HL-60 (cell line): Measurements from ENCODE around the gene TLR4.

Source experiments
- POLR2AphosphoS5 ChIP-seq: IDR thresholded peaks from 2 replicates; pipeline ENCODE4 v1.6.1; 2012; ENCODE audit warnings: low read depth
- TF ChIP-seq, protein P1 (sequence below): IDR thresholded peaks from one replicate; pipeline ENCODE4 v1.5.1; 2011; ENCODE audit warnings: low read length, control low read depth, inconsistent platforms; ENCODE audit not compliant: insufficient read depth
- TF ChIP-seq, protein P2 (sequence below): IDR thresholded peaks from 2 replicates; pipeline ENCODE4 v1.6.1; 2012; ENCODE audit warnings: low read depth; ENCODE audit not compliant: insufficient replicate concordance

DNA sequence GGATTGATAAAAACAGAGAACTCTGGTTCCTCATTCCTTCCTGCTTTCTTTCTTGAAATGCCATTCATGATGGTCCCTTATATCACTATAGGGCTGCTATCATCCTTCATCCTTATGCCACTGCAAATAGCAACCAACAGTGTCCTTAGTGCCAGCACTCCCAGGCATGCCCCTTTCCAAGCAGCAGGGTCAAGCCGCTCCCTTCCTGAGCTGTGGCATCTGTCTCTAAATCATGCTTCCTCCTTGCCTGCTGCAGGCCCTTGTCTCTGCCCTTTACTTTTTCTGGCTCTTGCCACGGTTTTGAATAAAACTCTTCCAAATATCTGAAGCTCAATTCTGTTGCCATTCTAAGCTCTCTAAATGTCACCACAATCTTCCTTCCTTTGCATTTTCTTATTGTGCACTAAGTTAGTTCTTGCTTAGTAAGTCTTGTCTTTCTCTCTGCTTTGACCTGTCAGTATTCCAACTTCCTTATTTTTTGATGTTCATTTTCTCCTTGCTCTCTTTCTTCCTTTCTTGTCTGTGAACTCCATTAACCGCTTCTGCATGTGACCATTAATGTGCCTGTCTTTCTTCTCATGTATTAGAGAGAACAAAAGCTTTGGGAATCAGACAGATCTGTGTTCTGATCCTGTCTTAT is 19.9 kb downstream of the TLR4 start:
- no peak for TF ChIP-seq POLR2AphosphoS5
- TF ChIP-seq, protein P1, sequence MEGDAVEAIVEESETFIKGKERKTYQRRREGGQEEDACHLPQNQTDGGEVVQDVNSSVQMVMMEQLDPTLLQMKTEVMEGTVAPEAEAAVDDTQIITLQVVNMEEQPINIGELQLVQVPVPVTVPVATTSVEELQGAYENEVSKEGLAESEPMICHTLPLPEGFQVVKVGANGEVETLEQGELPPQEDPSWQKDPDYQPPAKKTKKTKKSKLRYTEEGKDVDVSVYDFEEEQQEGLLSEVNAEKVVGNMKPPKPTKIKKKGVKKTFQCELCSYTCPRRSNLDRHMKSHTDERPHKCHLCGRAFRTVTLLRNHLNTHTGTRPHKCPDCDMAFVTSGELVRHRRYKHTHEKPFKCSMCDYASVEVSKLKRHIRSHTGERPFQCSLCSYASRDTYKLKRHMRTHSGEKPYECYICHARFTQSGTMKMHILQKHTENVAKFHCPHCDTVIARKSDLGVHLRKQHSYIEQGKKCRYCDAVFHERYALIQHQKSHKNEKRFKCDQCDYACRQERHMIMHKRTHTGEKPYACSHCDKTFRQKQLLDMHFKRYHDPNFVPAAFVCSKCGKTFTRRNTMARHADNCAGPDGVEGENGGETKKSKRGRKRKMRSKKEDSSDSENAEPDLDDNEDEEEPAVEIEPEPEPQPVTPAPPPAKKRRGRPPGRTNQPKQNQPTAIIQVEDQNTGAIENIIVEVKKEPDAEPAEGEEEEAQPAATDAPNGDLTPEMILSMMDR: no peak
- TF ChIP-seq, protein P2, sequence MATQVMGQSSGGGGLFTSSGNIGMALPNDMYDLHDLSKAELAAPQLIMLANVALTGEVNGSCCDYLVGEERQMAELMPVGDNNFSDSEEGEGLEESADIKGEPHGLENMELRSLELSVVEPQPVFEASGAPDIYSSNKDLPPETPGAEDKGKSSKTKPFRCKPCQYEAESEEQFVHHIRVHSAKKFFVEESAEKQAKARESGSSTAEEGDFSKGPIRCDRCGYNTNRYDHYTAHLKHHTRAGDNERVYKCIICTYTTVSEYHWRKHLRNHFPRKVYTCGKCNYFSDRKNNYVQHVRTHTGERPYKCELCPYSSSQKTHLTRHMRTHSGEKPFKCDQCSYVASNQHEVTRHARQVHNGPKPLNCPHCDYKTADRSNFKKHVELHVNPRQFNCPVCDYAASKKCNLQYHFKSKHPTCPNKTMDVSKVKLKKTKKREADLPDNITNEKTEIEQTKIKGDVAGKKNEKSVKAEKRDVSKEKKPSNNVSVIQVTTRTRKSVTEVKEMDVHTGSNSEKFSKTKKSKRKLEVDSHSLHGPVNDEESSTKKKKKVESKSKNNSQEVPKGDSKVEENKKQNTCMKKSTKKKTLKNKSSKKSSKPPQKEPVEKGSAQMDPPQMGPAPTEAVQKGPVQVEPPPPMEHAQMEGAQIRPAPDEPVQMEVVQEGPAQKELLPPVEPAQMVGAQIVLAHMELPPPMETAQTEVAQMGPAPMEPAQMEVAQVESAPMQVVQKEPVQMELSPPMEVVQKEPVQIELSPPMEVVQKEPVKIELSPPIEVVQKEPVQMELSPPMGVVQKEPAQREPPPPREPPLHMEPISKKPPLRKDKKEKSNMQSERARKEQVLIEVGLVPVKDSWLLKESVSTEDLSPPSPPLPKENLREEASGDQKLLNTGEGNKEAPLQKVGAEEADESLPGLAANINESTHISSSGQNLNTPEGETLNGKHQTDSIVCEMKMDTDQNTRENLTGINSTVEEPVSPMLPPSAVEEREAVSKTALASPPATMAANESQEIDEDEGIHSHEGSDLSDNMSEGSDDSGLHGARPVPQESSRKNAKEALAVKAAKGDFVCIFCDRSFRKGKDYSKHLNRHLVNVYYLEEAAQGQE: no peak
